ENCODE measurements around the gene ARHGAP24.

GRCh38 chr4:85937507-85937906 lies 462.6 kb downstream of the ARHGAP24 start:
- TF ChIP-seq GABPA (IDR thresholded peaks at IDR 0.05; ENCODE audit: low read depth): no peak
- no peak for TF ChIP-seq EP300 (IDR thresholded peaks at IDR 0.05; ENCODE audit: borderline replicate concordance in 1 of 2, control insufficient read depth in 1 of 2, low read depth in 2 of 2, low read length in 2 of 2)
- TF ChIP-seq POLR2A (IDR thresholded peaks at IDR 0.05; ENCODE audit: low read depth, low read length): no peak
